Measurements from ENCODE around the gene TMEM150B. TPM values are rescaled to one million over a fixed set of nuclear protein-coding genes. Genes with fewer than 3 reads are reported as not detected.
A peak's percentile ranks its signal among the peaks of the same experiment; 100 is the strongest.

Gene TMEM150B
- total RNA-seq, 1 experiment from 2014 or later: not detected

- no peaks in the 10 kb centered on the region for H4K20me1 ChIP-seq (ENCODE audit: insufficient read depth)
- H3K4me2 ChIP-seq: no peak overlapping the region
- intact Hi-C loops (cut with micrococcal nuclease; ENCODE audit: unreplicated experiment): no loop called here
- no peak overlapping the region for H2AFZ ChIP-seq
- H3K79me2 ChIP-seq (ENCODE audit: low read depth): no peaks in the 10 kb centered on the region
- H3K4me3 ChIP-seq: no peak overlapping the region
- peaks cover 18% of the 10 kb centered on the region for H3F3A ChIP-seq (ENCODE audit: insufficient read depth, low read depth)
- no peaks in the 10 kb centered on the region for H3K36me3 ChIP-seq (ENCODE audit: low read depth)
- POLR2A ChIA-PET (ENCODE audit: unreplicated experiment): interaction anchor here (0.5 kb wide), 1 partner anchor 116 kb away, joined by 3 read pairs; no protein-coding TSS in a partner anchor
- H3K27me3 ChIP-seq (ENCODE audit: insufficient read depth, low read depth): peaks cover 5% of the 10 kb centered on the region
- no peak overlapping the region for H3K27ac ChIP-seq
- peaks cover 6% of the 10 kb centered on the region; the same call in 1 of the 2 replicates for H3K4me1 ChIP-seq (replicated peaks; ENCODE audit: insufficient read depth)
- CTCF ChIA-PET: no interaction called here
- DNase-seq: no peak
- H3K9me3 ChIP-seq (ENCODE audit: insufficient read depth, low read depth): no peaks in the 10 kb centered on the region
- no TSS peak for BruUV-seq (replicated peaks)
- TF ChIP-seq, protein P1, sequence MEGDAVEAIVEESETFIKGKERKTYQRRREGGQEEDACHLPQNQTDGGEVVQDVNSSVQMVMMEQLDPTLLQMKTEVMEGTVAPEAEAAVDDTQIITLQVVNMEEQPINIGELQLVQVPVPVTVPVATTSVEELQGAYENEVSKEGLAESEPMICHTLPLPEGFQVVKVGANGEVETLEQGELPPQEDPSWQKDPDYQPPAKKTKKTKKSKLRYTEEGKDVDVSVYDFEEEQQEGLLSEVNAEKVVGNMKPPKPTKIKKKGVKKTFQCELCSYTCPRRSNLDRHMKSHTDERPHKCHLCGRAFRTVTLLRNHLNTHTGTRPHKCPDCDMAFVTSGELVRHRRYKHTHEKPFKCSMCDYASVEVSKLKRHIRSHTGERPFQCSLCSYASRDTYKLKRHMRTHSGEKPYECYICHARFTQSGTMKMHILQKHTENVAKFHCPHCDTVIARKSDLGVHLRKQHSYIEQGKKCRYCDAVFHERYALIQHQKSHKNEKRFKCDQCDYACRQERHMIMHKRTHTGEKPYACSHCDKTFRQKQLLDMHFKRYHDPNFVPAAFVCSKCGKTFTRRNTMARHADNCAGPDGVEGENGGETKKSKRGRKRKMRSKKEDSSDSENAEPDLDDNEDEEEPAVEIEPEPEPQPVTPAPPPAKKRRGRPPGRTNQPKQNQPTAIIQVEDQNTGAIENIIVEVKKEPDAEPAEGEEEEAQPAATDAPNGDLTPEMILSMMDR (conservative IDR thresholded peaks at IDR 0.05): no peak
- no peak for TF ChIP-seq EZH2 (IDR thresholded peaks at IDR 0.05; ENCODE audit: low read depth)
- H3K9me2 ChIP-seq (ENCODE audit: insufficient read depth): no peaks in the 10 kb centered on the region
These were observed 34.1 kb upstream of the TMEM150B start for GRCh38 chr19:55358943-55359908.

GRCh38 chr19:55358493-55358892, 33.4 kb upstream of the TMEM150B start:
- Histone ChIP-seq H3K36me3 (ENCODE audit: low read depth) (no peaks in the 10 kb centered on the region), H3K27ac (no peak overlapping the region), H3K4me1 (replicated peaks; ENCODE audit: insufficient read depth) (peaks cover 9% of the 10 kb centered on the region), H3K79me2 (ENCODE audit: low read depth) (no peaks in the 10 kb centered on the region), H3K9me2 (ENCODE audit: insufficient read depth) (no peaks in the 10 kb centered on the region), H4K20me1 (ENCODE audit: insufficient read depth) (no peaks in the 10 kb centered on the region), H3F3A (ENCODE audit: insufficient read depth, low read depth) (peaks cover 13% of the 10 kb centered on the region), H3K4me3 (no peak overlapping the region), H3K27me3 (ENCODE audit: insufficient read depth, low read depth) (peaks cover 5% of the 10 kb centered on the region), H3K9me3 (ENCODE audit: insufficient read depth, low read depth) (no peaks in the 10 kb centered on the region), H2AFZ (no peak overlapping the region), H3K4me2 (no peak overlapping the region)
- ChIA-PET POLR2A (ENCODE audit: unreplicated experiment) (interaction anchor here (0.5 kb wide), 1 partner anchor 116 kb away, joined by 3 read pairs; no protein-coding TSS in a partner anchor), CTCF (no interaction called here)
- intact Hi-C loops (cut with micrococcal nuclease; ENCODE audit: unreplicated experiment): no loop called here
- DNase-seq: no peak
- no peak for TF ChIP-seq EZH2 (IDR thresholded peaks at IDR 0.05; ENCODE audit: low read depth)
- TF ChIP-seq, protein P1 (conservative IDR thresholded peaks at IDR 0.05): no peak
- no TSS peak for BruUV-seq (replicated peaks)

- Histone ChIP-seq H3K27ac (no peak overlapping the region), H3K4me3 (no peak overlapping the region), H3F3A (ENCODE audit: insufficient read depth, low read depth) (peaks cover 36% of the 10 kb centered on the region), H3K27me3 (ENCODE audit: insufficient read depth, low read depth) (peaks cover 5% of the 10 kb centered on the region), H2AFZ (no peak overlapping the region), H3K4me2 (0 out of 2 replicates have a peak overlapping the region, but pooled peaks have one; percentile 11), H3K79me2 (ENCODE audit: low read depth) (no peaks in the 10 kb centered on the region), H3K9me3 (ENCODE audit: insufficient read depth, low read depth) (no peaks in the 10 kb centered on the region), H4K20me1 (ENCODE audit: insufficient read depth) (no peaks in the 10 kb centered on the region), H3K9me2 (ENCODE audit: insufficient read depth) (no peaks in the 10 kb centered on the region), H3K4me1 (replicated peaks; ENCODE audit: insufficient read depth) (peaks cover 39% of the 10 kb centered on the region), H3K36me3 (ENCODE audit: low read depth) (no peaks in the 10 kb centered on the region)
- intact Hi-C loops (cut with micrococcal nuclease; ENCODE audit: unreplicated experiment): no loop called here
- TF ChIP-seq, protein P1 (conservative IDR thresholded peaks at IDR 0.05): no peak
- no peak for TF ChIP-seq EZH2 (IDR thresholded peaks at IDR 0.05; ENCODE audit: low read depth)
- DNase-seq: no peak
- POLR2A ChIA-PET (ENCODE audit: unreplicated experiment): no interaction called here
- BruUV-seq (replicated peaks): no TSS peak
- CTCF ChIA-PET: interaction anchor here (0.7 kb wide), 2 partner anchors 13 to 177 kb away, joined by 3 to 4 read pairs; no protein-coding TSS in a partner anchor
These were observed 30.2 kb upstream of the TMEM150B start for GRCh38 chr19:55355213-55355821.

Measured in PC-9 (cell line).